Measurements from ENCODE around the gene TDRD6.
"Not testable (repeated sequence)": the region's sequence is repeated elsewhere in the genome, so short reads cannot be mapped to it uniquely, and the experiment has no call there.

Gene TDRD6, protein sequence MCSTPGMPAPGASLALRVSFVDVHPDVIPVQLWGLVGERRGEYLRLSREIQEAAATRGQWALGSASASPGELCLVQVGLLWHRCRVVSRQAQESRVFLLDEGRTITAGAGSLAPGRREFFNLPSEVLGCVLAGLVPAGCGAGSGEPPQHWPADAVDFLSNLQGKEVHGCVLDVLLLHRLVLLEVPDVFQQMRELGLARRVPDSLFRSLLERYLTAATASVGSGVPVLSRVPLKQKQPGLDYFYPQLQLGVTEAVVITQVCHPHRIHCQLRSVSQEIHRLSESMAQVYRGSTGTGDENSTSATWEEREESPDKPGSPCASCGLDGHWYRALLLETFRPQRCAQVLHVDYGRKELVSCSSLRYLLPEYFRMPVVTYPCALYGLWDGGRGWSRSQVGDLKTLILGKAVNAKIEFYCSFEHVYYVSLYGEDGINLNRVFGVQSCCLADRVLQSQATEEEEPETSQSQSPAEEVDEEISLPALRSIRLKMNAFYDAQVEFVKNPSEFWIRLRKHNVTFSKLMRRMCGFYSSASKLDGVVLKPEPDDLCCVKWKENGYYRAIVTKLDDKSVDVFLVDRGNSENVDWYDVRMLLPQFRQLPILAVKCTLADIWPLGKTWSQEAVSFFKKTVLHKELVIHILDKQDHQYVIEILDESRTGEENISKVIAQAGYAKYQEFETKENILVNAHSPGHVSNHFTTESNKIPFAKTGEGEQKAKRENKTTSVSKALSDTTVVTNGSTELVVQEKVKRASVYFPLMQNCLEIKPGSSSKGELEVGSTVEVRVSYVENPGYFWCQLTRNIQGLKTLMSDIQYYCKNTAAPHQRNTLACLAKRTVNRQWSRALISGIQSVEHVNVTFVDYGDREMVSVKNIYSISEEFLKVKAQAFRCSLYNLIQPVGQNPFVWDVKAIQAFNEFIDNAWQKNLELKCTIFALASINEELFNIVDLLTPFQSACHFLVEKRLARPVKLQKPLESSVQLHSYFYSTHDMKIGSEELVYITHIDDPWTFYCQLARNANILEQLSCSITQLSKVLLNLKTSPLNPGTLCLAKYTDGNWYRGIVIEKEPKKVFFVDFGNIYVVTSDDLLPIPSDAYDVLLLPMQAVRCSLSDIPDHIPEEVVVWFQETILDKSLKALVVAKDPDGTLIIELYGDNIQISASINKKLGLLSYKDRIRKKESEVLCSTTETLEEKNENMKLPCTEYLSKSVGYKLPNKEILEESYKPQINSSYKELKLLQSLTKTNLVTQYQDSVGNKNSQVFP (N-terminal part only)

DNA sequence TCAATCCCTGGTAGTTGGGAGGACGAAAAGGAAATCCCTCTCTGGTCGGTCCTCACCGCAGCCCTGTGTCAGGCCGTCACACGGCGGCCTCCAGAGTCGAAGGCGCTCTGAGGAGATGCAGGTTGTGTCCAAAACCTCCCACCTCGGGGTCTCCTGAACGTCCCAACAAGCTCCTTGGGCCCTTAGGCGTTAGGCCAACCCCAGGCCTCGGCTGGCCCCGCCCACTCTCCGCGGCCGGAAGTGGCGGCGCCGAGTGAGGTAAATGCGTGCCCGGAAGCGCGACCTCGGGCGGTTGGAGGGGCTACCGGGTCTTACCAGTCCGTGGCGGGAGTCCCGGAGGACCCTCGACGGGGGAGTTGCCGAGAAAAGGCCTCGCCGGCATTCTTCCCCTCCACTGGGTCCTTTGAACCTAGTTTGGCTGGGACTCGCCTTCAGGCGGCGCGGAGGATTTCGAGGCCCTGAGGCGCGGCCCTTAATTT is at the start of gene TDRD6:
TDRD6 (plus strand) TSS at position 267 of the 479 bp plus-strand sequence. CDS start 244 bp downstream, outside the sequence.
- no peak for DNase-seq

DNA sequence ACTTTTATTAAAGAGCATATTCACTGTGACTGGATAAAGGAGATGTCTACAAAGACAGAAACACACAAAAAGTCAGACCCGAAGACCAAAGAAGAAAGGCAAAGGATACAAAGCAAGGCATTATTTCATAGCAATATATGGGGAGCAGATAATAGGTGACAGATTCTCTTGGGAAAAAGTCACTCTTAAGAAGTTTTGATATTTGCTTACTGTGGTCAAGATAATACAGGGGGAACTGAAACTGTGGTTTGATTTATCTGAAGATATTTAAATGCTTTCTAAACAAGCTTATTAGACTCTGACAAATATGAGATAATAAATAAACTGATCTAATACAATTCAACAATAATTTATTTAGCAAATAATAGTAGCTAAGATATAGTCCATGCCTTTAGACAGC is 49.8 kb upstream of the TDRD6 start:
- DNase-seq, result no peak

DNA sequence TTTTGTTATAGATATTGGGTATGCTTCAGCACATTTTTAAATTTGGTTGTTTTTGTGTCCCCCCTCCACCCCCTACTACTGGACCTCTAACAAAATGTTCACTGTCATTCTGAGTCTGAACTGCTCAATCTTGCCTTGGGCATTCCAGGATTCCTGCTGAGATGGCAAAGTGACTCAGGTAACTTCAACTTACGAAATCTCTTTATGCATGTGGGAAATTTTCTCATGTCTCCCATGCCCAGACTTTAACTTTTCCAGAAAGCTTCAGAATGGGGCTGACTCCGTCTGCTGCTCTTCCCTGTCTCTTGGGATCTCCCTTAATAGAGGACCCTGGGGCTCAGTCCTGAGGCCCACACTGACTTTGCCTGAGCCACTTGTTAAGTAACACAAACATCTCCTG is 49.0 kb upstream of the TDRD6 start:
- DNase-seq, result no peak

DNA sequence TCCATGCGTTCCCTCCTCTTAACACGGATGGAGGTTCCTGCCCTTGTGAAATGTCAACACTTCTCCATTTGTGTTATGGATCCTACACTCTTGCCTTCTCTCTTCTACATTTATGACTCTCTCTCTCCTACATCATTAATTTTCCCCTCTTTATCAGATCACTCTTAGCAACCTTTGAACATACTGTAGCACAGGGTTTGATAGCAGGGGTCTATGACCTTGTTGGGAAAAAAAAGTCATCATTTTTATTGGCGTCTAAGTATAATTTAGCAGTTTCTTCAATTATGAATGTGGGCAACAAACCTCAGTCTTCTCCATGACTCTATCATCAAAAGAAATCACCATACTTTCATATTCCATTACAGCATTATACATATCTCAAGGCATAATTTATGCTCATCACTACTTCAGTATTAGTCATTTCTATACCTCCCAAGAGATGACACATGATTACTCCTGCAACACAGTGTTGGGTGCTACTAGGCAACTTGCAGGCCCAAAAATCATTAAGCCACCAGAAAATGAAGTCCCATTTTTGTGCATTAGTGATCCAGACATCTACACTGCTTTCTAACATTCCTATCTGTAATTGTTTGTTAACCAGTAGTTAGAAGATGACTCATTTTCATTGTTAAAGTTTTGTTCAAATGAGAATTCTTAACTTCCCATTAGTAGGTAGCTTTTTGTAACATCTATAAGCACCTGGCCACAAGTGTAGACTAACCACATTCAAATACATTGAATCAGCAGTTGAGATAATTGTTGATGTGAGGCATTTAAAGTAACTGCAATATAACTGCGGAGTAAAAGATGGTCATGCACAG is 44.5 kb upstream of the TDRD6 start:
- no peak for DNase-seq

DNA sequence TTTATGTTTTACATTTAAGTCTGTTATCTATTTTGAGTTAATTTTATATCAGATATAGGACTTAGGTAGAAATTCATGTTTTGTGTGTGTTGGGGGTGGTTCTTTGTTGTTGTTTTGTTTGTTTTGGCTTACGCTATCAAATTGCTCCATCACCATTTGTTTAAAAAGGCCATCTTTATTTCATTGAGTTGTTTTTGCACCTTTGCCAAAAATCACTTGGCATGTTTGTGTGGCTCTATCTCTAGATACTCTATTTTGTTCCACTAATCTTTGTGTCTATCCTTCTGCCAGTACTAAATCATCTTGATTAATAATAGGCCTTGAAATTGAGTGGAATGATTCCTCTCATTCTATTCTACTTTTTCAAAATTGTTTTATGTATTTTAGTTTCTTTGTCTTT is 42.4 kb upstream of the TDRD6 start:
- DNase-seq, result peak; percentile 20

DNA sequence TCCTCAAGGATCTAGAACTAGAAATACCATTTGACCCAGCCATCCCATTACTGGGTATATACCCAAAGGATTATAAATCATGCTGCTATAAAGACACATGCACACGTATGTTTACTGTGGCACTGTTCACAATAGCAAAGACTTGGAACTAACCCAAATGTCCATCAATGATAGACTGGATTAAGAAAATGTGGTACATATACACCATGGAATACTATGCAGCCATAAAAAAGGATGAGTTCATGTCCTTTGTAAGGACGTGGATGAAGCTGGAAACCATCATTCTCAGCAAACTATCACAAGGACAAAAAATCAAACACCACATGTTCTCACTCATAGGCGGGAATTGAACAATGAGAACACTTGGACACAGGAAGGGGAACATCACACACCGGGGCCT is 39.6 kb upstream of the TDRD6 start:
- DNase-seq, result not testable (repeated sequence)

DNA sequence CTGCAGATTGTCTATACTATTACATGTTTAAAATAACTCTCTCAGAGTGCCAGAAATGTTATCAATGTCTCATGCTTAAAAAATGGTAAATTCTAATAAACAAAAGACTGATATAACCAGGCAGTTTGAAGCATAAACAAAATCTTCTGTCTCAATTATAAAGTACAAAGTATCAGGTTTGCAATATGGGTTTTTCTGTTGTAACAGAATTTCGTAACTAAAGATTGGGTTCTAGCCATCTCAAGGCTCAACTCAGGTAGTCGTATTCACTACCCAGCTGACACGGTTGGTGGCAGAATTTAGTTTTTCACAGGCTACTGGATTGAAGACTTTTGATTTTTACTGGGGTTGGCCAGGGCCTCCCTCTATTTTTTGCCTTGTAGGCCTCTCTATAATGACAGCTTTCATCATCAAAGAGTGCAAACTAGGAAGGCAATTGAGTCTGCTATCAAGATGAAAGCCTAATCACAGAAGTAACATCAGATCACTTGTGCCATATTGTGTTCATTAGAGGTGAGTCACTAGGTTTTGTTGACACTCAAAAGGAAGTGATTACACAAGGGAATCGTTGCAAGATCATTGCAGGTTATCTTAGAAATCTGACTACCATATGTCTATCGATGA is 38.7 kb upstream of the TDRD6 start:
- DNase-seq, result no peak

DNA sequence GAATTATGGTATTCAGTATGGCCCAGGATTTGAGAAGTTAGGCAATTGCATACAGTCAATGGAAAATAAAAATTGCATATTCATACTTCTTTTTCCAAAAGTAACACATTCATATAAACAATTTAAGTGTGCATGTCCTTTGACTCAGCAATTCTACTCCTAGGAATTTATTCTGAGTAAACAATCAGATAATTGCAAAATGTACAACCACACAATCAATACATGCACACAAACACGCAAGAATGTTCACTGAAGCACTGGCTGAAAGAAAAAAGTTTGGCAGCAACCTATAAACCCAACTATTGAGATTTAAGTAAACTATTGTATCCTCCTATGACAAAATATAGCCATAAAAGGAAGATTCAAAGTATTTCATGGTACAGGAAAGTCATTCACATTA is 36.7 kb upstream of the TDRD6 start:
- no peak for DNase-seq

DNA sequence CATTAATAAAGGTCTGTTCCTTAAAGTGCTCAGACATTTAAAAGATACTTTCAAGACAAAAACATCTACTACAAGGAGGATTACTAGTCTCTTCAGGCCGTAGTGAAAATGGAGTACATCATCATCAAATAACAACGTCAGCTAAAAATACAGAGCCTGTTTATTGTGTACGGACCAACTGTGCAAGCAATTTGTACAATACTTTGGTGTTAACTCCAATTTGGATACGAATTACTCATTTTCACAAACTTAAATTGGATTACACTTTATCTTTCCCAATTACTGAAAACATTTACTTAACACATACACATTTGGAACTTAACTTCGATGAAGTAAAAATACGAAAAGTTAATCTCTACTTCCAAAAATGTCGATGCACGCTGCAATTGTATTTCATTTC is 35.9 kb upstream of the TDRD6 start:
- DNase-seq, result no peak

DNA sequence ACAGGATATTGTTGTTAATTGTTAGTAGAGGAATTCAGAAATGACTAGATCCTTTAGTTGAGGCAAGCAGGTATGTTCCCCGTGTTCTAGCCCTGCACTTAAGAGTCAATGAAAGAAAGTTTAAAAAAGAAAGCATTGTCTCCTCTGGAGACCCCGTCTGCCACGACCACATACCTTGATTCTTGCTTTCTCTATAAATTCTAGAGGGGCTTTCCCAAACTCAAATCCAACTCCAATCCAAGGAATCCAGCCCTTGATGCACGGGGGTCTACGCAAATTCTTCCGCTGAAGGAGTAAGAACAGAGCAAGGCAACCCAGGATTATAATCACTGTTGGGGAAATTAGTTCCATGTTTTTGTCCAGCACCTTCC is 35.5 kb upstream of the TDRD6 start:
- no peak for DNase-seq

DNA sequence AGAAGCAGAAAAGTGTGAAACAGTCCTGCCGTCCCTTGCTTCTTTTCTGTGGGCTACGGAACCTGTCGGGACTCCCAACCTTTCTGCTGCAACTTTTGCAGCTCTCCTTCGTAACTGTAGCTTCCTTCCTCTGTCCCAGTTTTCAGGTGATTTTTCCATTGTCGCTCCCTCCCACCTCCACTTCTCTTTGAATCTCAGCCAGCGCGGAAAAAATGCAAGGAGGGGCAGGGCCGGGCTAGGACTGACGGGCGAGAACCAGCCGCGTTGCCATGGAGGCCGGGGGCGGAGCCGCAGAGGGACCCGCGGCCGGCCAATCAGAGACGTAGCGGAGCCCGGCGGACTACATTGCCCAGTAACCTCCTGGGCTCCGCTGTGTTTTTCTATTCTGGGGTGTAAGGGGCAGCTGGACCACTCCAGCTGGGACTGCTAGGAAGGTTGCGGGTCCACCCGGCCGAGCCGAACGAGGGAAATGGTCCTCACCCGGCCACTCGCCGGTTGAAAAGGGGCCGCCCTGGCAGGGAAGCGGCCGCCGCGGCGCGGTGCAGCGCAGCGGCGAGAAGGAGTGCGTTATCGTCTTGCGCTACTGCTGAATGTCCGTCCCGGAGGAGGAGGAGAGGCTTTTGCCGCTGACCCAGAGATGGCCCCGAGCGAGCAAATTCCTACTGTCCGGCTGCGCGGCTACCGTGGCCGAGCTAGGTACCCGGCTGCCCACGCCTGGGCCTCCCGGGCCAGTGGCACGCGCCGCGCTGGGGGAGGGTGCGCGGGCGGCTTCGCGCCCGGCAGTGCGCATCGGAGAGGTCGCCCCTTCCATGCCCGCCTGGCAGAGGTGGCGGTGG is 34.9 kb upstream of the TDRD6 start, which contains the start of the genes CYP39A1 and SLC25A27:
CYP39A1 (minus strand) TSS at position 216 of the 836 bp plus-strand sequence. CDS start 236 bp downstream, outside the sequence.
SLC25A27 (plus strand) TSS at position 373 of the 836 bp plus-strand sequence; CDS start at position 591, 218 bp downstream.
- DNase-seq, result peak; percentile 80

DNA sequence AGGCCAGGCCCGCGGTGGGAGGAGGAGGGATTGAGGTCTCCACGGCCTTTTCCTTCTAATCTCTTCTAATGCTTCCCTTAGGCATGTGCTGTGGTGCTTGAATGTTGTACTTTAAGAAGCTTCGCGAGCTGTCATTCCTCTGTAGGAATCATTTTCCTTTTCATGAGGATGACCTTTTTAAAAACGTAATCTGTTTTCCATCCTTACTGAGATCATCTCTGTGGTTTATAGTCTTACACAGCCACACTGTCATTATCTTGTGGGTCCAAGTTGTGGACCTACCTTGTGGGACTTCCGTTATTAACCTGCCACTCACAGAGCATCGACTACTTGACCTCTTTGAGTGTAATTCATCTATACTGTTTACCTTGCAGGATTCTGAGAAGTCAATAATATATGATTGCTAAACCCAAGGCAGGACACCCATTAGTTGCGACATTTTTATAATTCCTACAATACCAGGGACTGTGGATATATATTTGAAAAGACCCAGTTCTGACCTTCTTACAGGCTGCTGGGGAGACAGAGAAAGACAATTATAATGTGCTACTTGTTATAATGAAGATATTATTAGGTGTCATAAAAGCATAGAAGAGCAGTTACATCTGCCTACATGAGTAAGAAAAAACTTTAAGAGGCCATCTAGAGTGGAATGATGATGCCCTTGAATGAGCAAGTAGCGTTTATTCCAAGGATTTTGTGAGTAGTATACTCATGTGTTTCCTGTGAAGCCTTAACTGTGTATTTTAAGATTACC is 34.1 kb upstream of the TDRD6 start:
- no peak for DNase-seq

DNA sequence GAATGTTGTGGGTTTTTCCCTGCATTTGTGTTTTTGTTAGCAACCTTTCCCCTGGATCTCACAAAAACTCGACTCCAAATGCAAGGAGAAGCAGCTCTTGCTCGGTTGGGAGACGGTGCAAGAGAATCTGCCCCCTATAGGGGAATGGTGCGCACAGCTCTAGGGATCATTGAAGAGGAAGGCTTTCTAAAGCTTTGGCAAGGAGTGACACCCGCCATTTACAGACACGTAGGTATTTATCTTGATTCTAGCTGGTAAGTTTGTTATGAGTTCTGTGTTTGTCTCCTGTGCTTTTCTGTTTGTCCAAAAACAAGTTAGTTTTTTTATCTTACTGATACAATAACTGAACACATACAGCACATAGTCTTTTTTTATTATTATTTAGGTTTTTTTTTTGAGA is 31.9 kb upstream of the TDRD6 start:
- DNase-seq, result no peak

DNA sequence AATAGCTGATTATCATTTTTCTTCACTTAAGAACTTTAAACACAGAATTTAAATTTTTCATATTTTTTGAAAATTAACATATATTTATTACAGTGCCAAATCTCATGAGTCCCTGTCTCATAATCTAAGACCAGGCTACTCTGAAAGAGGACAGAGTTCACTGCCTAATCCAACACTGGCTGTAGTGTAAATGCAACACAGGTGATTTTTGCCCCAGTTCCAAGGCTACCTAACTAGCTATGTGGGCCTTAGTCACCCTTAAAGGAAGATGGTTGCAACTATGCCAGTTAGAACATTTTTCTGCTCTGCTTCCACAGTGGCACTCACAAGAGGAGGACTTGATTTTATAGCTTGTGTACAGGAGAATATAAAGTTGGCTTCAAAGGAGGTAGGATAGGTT is 30.0 kb upstream of the TDRD6 start:
- no peak for DNase-seq

DNA sequence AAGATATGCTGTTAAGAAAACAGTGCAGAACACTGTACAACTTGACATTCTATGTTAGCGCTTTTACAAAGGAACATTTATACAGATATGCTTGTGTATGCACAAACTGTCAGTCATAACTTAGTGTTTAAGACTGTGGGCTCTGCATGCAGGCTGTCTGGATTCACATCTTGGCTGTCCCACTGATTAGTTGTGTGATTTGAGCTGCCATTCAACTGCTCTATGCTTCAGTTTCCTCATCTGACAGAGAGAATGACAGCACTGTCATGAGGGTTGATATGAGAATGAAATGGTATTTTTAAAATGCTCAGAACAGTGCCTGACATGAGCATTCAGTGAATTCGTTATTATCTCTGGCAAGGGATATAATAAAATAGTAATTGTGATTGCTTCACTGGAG is 26.2 kb upstream of the TDRD6 start:
- DNase-seq, result no peak

DNA sequence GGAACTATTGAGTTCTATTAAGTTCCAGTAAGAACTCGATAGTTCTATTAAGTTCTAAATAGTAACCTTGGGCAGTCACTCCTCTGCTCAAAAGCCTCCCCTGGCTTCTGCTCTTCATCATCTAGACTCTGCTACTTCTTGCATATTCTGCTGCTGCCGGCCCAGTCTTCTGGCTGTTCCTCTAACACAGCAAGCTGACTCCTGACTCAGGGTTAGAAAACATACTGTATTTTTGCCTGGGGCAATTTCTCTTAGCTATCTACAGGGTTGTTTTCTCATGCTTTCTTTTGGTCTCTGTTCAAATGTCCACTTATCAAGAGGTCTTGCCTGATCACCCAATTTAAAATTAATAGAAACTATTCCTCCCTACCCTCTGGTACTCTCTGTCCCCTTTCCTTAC is 20.3 kb upstream of the TDRD6 start:
- no peak for DNase-seq

DNA sequence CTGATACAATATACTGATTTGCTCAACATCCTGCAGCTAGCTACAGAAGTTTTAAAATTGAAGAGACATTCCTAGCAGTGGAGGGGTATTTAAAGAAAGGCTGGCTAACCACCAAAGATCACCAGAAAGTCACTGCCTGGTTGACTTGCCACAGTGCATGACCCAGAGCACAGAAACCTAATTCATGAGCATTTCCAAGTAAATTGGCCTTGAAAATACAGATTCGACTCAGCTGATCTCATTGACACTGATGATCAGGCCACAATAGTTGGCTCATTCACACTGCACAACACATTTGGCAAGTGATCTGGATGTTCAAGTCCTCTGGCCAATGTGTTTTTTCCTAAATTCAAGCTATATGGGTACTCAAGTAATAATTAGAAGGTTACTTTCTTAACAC is 13.3 kb upstream of the TDRD6 start:
- DNase-seq, result no peak

DNA sequence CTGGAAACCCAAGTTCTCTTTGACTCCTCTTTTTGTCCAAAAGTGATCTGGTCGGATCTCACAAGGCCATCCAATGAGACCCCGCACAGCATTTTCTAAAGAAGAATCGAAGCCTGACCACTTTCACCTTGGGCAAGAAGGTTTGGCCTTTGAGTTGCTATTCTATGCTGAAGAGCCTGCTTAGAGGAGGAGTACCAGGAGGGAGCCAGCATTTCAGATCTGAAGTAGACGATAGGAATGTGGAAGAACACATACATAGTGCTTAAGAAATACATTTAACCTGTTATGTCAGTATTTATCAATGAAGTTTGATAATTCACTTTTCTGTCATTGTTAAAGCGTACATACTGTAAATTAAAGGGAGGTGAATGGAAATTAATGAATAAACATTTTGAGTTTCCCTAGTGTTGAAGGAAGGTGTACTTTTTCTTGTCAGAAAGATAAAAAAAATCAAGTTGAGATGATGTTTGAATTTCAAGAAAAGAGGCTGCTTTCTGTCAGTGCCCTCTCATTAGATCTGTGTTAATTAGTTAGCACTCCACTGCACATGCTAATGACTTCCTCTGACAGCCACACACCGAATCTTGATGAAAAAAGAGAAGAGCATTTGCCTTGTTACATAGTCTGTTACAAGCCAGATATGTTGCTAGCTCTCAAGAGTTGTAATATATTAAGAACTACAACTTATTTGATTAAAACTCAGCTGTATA is 10.9 kb upstream of the TDRD6 start:
- DNase-seq, result no peak

DNA sequence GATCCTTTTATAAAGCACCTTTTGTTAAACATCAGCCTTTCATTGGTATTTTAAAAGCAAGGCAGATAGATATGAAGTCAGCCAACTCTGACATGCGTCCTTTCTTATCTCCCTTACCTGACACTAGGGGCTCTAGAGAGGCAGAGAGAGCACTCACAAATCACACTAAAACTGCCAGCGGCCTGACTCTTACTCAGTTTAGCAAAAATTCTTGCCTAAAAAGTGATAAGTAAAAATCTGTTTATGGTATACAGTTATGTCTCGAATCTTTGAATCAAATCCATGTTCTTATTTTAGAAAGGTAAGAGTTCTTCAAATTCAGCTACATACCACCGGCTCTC is 10.4 kb upstream of the TDRD6 start:
- DNase-seq, result no peak
